WTC11 (cell line): ENCODE measurements around the gene PPP1CA. TPM values are rescaled to one million over a fixed set of nuclear protein-coding genes. Genes with fewer than 3 reads are reported as not detected.

Experiments used
- ATAC-seq: fragments of 200-7000 bp; cut with Tn5 transposase; 2 replicates; pipeline ENCODE4 v1.10.0; 2021; ENCODE audit warnings: mild to moderate bottlenecking, moderate library complexity
- CTCF ChIA-PET: fragments of 300-600 bp; sonication (Branson Sonifier 250); formaldehyde crosslinking; loops from one replicate; lab custom pipeline; 2021; ENCODE audit warnings: antibody characterized with exemption; lab: Charles Lee
- POLR2A ChIA-PET: fragments of 350-600 bp; sonication (Branson Sonifier 250); formaldehyde crosslinking; loops from one replicate; lab custom pipeline; 2021; ENCODE audit warnings: antibody characterized with exemption; lab: Charles Lee
- DNase-seq: peaks from one replicate; pipeline ENCODE4 v3.0.0; 2021; ENCODE audit warnings: low spot score
- H3K27ac Mint-ChIP-seq: 2 replicates; pipeline ENCODE4 v1.8.0; 2021; ENCODE audit warnings: mixed read lengths
- H3K27me3 Mint-ChIP-seq: 2 replicates; pipeline ENCODE4 v1.8.0; 2021; ENCODE audit warnings: low read depth, mild to moderate bottlenecking, moderate library complexity, mixed read lengths
- H3K36me3 Mint-ChIP-seq: 2 replicates; pipeline ENCODE4 v1.8.0; 2021; ENCODE audit warnings: mixed read lengths
- H3K4me1 Mint-ChIP-seq: 2 replicates; pipeline ENCODE4 v1.8.0; 2022; ENCODE audit warnings: mixed read lengths
- H3K4me3 Mint-ChIP-seq: 2 replicates; pipeline ENCODE4 v1.8.0; 2021; ENCODE audit warnings: mild to moderate bottlenecking, moderate library complexity, mixed read lengths
- H3K9me3 Mint-ChIP-seq: 2 replicates; pipeline ENCODE4 v1.8.0; 2021; ENCODE audit warnings: mixed read lengths
- AR ChIP-seq: fragments of 250-450 bp; sonication (Bioruptor Pico); IDR thresholded peaks from 2 replicates; pipeline ENCODE4 v1.9.0; 2021; ENCODE audit warnings: mild to moderate bottlenecking
- ATF2 ChIP-seq: sonication (generic); formaldehyde crosslinking; IDR thresholded peaks from 2 replicates; pipeline ENCODE4 v1.8.1; 2022; ENCODE audit warnings: low read depth, missing genetic modification reagents, borderline replicate concordance
- CBFB ChIP-seq: sonication (generic); formaldehyde crosslinking; IDR thresholded peaks from 2 replicates; pipeline ENCODE4 v1.8.1; 2022; ENCODE audit warnings: mild to moderate bottlenecking, low read depth, missing genetic modification reagents
- ELF4 ChIP-seq: sonication (generic); formaldehyde crosslinking; IDR thresholded peaks from 2 replicates; pipeline ENCODE4 v1.8.1; 2022; ENCODE audit warnings: low read depth, mild to moderate bottlenecking, moderate library complexity, missing genetic modification reagents
- ETV6 ChIP-seq: sonication (generic); formaldehyde crosslinking; IDR thresholded peaks from 2 replicates; pipeline ENCODE4 v1.8.1; 2022; ENCODE audit warnings: mild to moderate bottlenecking, missing genetic modification reagents
- MLX ChIP-seq: sonication (generic); formaldehyde crosslinking; IDR thresholded peaks from 2 replicates; pipeline ENCODE4 v1.8.1; 2023; ENCODE audit warnings: mild to moderate bottlenecking, missing genetic modification reagents, moderate library complexity
- PREB ChIP-seq: sonication (generic); formaldehyde crosslinking; IDR thresholded peaks from 2 replicates; pipeline ENCODE4 v1.8.1; 2022; ENCODE audit warnings: mild to moderate bottlenecking, missing genetic modification reagents, moderate library complexity, borderline replicate concordance
- PRRX2 ChIP-seq: fragments of 250-450 bp; sonication (Bioruptor Pico); IDR thresholded peaks from 2 replicates; pipeline ENCODE4 v1.8.0; 2021; ENCODE audit warnings: mild to moderate bottlenecking
- SP1 ChIP-seq: sonication (generic); formaldehyde crosslinking; conservative IDR thresholded peaks from 2 replicates; pipeline ENCODE4 v1.8.1; 2022; ENCODE audit warnings: missing genetic modification reagents
- USF2 ChIP-seq: sonication (generic); formaldehyde crosslinking; IDR thresholded peaks from 2 replicates; pipeline ENCODE4 v1.8.1; 2023; ENCODE audit warnings: mild to moderate bottlenecking, missing genetic modification reagents, moderate library complexity
- ZNF317 ChIP-seq: sonication (generic); formaldehyde crosslinking; IDR thresholded peaks from 2 replicates; pipeline ENCODE4 v1.8.1; 2023; ENCODE audit warnings: low read depth, mild to moderate bottlenecking, moderate library complexity, missing genetic modification reagents, borderline replicate concordance
- ZSCAN18 ChIP-seq: fragments of 250-450 bp; sonication (Bioruptor Pico); IDR thresholded peaks from 2 replicates; pipeline ENCODE4 v2.1.2; 2022; ENCODE audit warnings: mild to moderate bottlenecking, moderate library complexity
- total RNA-seq: library from RNA; stranded (reverse); gene quantifications from 3 replicates; pipeline ENCODE4 v1.2.3, GENCODE V29; 2021

The PPP1CA gene
- total RNA-seq, 1 experiment from 2014 or later = 220 TPM

GRCh38 chr11:67413266-67413849, 11.7 kb upstream of the PPP1CA start:
- ChIA-PET POLR2A (interaction anchor here (1.3 to 1.5 kb wide), 2 partner anchors 12 to 17 kb away, joined by 4 read pairs; partner anchors contain the start of gene PPP1CA), CTCF (interaction anchor here (1.2 to 3.6 kb wide), 2 partner anchors 11 to 67 kb away, joined by 3 to 22 read pairs; partner anchors contain the start of gene PPP1CA)
- Mint-ChIP-seq H3K4me3 (no peak overlapping the region), H3K36me3 (no peaks in the 10 kb centered on the region), H3K27ac (no peak overlapping the region), H3K4me1 (peaks cover 23% of the 10 kb centered on the region), H3K9me3 (no peaks in the 10 kb centered on the region), H3K27me3 (peaks cover 18% of the 10 kb centered on the region)
- no peak for TF ChIP-seq MLX (CRISPR knock-in tag)
- TF ChIP-seq AR (CRISPR knock-in tag) = no peak
- no peak for TF ChIP-seq ETV6 (CRISPR knock-in tag)
- TF ChIP-seq SP1 (CRISPR knock-in tag) = no peak
- TF ChIP-seq CBFB (CRISPR knock-in tag) = no peak
- TF ChIP-seq ZSCAN18 (CRISPR knock-in tag) = no peak
- TF ChIP-seq ZNF317 = no peak
- no peak for TF ChIP-seq PREB (CRISPR knock-in tag)
- no peak for TF ChIP-seq ELF4
- no peak for TF ChIP-seq PRRX2 (CRISPR knock-in tag)
- TF ChIP-seq ATF2 = no peak
- no peak for DNase-seq
- ATAC-seq = no peak

GRCh38 chr11:67412495-67413179, 11.0 kb upstream of the PPP1CA start:
- Mint-ChIP-seq H3K9me3 (no peaks in the 10 kb centered on the region), H3K36me3 (no peaks in the 10 kb centered on the region), H3K27ac (no peak overlapping the region), H3K4me1 (peaks cover 23% of the 10 kb centered on the region), H3K27me3 (peaks cover 24% of the 10 kb centered on the region), H3K4me3 (no peak overlapping the region)
- no peak for DNase-seq
- ChIA-PET POLR2A (interaction anchor here (1.5 kb wide), 1 partner anchor 16 kb away, joined by 4 read pairs; no protein-coding TSS in a partner anchor), CTCF (interaction anchor here (0.6 to 3.6 kb wide), 3 partner anchors 11 to 67 kb away, joined by 3 to 22 read pairs (median 3); partner anchors contain the start of gene PPP1CA)
- no peak for ATAC-seq
- no peak for TF ChIP-seq USF2 (CRISPR knock-in tag)
